Hematopoietic multipotent progenitor cell treated with erythropoietin and hydrocortisone succinate and interleukin-3 and kit ligand, for 4 days (in vitro differentiated cells): ENCODE results near the gene ABLIM2.

ENCODE experiments used
- DNase-seq: peaks from one replicate; pipeline ENCODE4 v3.0.0-alpha.2; 2015

The ABLIM2 gene

DNA sequence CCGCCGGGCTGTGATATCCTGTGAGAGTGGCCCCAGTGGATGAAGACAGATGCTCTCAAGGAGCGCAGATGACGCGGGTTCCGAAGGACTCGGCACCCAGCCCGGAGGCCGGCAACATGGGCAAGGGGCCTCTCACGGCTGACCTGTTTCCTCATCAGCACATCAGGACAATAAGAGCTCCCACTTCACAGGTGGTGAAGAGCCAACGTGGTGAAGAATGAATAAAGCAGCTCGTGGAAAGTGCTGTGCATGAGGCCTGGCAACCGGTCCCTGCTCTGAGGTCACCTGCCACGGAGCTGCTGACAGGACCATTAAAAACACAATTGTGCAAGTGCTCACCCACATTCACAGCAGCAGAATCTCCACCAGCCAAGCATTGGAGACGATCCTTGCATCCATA, 22.9 kb downstream of the ABLIM2 start:
- no peak for DNase-seq

DNA sequence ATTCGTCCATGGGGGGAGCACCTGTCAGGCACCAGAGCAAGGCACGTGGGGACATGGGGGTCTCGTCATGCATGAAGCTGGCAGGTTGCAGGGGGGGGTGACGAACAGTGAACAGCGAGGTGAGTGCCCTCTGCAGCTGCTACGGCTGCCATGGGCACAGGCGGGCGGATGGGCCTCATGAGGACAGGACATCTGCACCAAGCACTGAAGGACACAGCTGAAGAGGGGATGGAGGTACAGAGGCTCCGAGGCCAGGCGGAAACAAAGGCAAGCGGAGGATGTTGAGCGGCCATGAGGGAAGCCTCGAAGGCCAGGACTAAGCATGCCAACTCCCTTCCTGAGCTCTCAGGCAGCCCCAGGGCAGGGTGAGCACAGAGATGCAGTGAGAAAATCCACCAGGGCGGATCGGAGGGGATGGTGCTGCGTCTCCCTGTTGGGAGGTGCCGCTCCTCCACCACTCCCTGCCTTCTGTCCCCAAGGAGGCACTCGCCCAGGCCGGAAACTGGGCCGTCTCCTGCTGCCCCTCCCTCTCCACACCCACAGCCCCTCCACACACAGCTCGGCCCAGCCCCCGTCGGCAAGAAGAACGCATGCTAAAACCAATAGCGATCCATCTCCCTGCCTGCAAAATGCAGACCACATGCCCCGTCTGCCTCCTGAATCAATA, 24.6 kb downstream of the ABLIM2 start:
- DNase-seq = no peak

DNA sequence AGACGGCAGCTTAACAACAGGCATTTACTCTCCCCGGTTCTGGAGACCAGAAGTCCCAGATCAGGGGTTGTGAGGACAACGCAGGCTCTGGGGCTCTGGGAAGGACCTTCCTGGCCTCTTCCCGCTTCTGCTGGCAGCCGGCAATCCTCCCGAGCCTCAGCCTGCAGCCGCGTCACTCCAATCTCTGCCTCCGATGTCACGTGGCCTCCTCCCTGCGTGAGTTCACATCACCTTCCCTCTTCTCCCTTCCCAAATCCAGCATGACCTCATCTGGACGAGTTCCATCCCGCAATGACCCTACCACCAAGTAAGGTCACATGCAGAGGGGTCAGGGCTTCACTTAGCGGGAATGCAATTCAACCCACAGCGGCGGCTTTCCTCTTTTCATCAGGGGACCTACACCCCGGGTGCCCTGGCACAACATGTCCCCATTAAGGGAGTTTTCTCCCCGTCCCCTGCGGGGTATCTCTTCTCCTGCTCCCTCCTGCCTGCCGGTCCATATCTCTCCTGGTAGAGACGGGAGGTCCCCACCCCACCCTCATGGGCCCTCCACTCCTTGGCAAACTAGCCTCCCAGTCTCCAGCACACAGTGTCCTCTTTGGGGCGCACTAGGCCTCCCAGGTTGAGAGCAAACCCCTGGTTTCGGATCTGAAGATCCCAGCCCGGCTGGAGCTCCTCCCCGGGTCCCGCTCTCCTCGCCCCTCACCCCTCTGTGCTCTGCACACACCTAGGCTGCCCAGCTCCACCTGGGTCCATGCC, 25.5 kb downstream of the ABLIM2 start:
- DNase-seq = no peak

DNA sequence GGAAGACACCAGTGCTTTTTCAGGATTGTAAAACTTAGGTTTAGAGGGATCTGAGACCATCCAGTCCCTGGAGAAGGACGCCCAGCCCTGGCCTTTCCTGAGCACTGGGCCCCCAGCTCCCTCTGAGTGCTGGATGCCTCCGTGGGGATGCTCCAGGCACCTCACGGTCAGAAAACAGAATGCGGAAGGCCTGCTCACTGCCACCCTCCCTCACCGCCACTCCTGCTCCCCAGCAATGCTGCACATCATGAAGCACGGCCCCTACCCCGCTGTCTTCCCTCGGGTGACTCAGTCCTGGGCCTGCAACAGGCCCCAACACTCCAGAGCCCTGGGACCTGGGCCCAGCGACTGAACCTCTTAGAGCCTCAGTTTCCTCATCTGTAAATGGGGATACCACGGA, 26.2 kb downstream of the ABLIM2 start:
- DNase-seq = no peak

DNA sequence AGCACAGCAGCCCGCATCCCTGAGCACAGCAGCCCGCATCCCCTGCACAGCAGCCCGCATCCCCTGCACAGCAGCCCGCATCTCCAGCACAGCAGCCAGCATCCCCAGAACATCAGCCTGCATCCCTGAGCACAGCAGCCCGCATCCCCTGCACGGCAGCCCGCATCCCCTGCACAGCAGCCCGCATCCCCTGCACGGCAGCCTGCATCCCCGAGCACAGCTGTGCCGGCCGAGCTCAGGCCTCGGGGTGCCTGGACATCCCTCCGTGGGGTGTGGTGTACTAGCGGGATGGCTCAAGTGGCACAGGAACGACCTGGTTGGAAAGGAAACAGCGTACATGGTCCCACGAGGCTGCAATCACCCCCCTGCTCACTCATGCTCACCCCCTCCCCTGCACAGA, 26.8 kb downstream of the ABLIM2 start:
- DNase-seq = no peak

DNA sequence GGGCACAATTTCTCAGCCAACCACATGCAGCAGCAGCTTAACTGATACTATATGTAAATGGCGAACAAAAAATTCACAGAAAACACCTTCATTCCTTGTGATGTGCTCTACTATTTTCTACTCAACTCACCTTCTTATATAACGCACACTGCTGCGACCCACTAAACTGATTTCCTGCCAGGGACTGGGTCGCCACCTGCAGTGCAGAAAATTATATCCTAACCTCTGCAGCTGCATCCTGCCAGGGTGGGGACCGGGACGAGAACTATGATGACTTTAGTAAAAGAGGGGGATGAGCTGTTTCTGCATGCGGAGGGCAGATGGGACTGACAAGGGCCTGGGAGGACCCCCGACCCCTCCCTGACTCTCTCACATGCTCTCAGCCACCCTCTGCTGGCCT, 27.4 kb downstream of the ABLIM2 start:
- DNase-seq = no peak

DNA sequence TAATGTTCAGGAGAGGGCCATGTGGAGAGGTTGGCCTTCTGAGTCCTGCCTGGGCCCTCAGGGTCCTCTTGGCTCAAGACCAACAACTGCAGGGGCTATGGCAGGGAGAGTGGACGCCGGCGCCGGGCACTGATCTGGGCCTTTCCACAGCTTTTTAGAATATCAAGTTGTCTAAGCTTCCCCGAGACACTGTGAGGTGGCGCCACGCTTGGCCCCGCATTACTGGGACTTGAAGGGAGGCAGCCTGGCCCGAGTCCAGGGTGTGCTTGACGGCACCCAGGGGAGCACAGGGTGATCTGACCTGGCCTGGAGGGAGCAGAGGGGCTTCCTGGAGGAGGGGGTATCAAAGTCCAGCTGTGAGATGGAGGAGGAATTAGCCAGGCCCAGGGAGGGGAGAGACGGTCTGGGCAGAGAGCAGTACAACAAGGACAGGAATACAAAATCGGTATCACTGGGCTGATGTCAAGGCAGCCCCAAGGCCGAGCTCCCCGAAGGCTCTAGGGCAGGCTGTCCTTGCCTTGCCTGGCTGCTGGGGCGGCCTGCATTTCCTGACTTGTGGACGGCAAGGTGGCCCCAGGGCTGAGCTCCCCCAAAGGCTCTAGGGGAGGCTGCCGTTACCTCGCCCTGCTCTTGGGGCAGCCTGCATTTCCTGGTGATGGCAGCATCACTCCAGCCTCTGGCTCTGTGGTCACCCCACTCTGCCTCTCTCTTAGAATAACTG, 28.1 kb downstream of the ABLIM2 start:
- no peak for DNase-seq

DNA sequence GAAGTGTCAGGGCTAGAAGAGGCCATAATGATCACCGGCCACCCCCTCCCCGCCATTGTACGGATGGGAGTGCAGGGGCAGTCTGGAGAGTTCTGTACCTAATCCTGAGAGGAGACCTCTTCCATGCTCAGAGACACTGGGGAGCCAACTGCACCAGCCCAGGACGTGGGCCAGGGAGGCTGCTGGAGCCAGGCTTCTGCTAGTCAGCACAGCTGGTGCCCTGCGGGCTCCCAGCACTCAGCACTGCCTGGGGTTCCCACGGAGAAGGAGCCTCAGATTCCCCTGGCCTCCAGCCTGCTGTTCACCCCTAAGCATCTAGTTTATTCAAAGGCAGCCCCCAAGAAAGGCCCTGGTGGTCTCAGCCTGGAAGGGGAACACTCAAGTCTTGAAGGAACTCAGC, 28.8 kb downstream of the ABLIM2 start:
- DNase-seq = no peak

DNA sequence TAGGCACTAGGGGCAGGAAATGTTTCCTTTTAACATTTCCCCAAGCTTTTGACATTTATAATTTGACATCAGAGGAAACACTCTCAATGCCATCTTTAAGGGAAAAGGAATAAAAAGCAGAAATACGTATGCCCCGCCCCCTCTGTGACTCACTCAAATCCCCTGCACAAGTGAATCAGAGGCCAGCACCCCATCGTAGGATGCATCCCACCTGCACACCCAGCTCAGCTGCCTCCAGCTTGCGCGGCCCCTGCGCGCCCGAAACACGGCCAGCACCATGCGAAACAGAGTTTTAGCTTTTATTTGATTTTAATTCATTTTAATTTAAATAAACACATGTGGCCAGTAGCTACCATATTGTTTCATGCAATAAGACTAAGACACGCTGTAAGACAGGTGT, 29.5 kb downstream of the ABLIM2 start:
- DNase-seq = no peak

DNA sequence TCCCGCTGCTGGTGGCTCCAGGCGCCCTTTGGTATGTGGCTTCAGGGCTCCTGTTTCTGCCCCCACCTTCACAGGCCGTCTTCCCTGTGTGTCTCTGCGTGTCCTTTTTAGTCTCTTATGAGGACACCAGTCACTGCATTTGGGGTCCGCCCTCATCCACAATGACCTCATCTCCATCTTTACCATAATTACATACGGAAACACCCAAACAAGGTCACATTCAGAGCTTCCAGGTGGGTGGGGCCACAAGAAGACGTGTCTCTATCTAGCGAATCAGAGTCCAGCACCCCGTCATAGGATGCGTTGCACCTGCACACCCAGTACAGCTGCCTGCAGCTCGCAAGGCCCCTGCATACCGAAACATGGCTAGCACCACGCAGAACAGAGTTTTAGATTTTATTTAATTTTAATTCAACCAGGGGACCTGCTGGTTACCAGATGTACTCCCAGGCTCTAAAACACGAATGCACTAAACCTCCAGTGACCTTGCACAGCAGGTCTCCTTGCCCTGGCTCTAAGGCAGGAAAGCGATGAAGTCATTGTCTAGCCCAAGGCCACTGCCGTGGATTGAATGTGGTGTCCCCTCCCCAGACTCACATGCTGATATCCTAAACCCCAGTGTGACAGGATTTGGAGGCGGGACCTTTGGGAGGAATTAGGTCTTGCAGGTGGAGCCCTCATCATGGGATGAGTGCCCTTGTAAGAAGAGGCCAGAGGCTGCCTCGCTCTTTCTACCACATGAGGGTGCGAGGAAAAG, 30.3 kb downstream of the ABLIM2 start:
- no peak for DNase-seq

DNA sequence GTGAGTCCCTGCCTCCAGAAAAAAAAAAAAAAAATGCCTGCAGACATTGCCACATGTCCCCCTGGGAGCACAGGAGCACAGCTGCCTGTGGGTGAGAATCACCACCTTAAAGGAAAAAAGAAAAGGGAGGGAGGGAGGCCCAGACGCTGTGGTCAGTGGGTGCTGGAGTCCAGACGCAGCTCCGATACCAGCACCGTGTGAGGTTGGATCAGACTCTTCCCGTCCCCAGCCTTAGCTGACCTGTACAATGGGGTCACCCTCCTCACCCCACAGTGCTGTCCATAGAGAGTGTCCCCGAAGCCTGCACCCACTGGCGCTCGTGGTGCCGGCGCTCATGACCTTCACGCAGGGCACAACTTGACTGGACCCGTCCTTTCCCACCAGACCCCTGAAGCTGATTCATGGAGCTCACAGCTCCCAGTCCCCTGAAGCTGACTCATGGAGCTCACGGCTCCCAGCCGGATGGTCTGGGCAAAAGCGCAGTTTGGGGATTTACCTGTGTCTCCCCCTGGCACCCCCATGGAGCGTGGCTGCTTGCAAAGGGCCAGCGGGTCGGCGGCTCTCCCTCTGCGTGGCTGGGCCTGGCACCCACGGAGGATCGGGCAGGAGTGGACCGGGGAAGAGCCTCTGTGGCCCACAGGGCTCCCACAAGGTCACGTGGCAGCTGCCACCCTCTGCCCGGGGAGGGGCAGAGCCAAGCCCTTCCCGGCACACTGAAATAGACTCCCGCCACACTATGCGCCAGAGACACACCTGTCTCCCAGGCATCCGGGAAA, 31.4 kb downstream of the ABLIM2 start:
- no peak for DNase-seq

DNA sequence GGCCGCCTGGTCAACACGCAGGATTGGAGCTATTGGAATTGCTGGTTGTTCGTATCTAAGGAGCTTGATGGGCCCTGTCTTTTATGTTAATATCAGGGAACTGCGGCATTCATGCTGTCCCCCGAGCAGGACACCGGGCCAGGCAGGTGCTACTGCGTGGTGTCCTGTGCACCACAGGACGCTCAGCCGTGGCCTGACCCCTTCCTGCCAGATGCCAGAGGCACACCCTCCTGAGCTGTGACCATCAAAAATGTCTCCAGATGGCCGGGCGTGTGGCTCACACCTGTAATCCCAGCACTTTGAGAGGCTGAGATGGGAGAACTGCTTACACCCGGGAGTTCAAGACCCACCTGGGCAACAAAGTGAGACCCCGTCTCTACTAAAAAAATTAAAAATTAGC, 32.1 kb downstream of the ABLIM2 start:
- DNase-seq = no peak

DNA sequence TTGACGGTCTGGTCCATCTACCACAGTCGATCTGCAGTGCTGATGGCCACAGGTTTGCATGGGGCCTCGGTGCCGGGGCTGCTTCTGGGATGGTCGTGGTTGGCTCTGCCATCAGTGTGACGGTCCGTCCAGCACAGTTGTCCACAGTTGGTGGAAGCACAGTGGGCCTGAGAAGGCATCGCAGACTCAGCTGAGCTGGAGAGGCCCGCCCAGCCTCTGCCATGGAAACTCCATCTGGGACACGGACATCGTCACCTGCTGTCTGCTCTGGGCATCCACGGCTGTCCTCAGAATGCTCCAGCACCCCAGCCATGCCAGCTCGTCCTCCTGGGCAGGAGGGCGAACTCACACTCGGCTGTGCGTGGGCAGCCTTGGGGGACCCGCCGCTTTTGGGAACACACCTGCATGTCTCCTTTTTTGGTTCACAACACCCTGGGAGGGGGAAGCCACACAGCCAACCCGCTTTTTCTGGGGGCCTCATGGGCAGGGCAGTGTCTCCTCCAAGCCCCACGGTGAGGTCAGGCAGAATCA, 33.0 kb downstream of the ABLIM2 start:
- DNase-seq = no peak

DNA sequence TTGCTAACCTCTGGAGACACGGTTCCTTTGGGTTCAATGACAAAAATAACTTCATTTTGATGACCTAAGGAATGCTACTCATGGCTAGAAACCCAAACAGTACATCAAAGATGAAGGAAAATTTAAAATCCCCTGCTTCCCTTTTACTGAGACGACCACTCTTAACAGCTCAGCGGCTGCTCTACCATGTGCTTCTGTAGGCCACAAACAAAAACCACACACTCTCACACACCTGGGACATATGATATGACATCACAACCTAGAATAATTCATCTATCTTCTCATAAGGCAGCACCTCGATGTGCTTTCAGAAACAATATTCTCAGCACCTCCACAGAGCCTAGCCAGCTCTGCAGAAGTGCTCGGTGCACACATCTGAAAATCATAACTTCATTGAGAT, 34.7 kb downstream of the ABLIM2 start:
- DNase-seq = no peak

DNA sequence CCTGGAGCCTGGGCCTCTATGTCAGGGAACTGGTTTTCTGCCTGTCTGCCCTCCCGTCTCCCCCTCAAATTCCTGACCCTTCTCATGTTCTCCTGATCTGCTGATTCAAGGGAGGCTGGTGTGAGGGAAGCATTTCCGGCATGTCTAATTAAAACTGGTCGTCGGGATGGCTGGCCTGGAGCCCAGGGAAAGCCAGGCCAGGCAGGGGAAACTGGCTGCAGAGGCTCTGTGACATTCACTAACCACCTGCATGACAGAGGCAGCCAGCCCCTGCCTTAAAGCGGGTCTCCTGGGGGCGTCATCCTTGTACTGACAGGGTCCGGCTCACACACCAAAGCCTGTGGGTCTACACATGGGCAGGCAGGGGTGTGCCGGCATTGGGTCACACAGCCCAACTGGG, 35.2 kb downstream of the ABLIM2 start:
- DNase-seq = no peak

DNA sequence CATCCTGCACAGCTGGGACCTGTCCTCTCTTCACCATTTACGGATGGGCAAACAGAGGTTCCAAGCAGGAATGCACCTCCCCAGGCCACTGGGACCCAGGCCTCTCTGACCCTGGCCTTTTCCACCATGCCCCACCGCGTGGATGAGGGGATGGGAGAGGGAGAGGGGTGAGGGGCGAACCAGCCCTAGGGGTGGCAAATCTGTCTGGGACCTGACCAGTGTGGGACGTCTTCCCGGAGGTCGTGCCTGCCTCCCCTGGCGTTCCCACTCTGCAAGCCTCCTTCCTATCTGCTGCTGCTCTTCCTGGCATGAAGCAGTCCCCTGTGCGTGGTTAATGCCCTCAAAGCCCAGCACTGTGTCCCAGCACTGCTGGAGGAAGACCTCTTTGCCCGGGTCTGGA, 35.9 kb downstream of the ABLIM2 start:
- no peak for DNase-seq

DNA sequence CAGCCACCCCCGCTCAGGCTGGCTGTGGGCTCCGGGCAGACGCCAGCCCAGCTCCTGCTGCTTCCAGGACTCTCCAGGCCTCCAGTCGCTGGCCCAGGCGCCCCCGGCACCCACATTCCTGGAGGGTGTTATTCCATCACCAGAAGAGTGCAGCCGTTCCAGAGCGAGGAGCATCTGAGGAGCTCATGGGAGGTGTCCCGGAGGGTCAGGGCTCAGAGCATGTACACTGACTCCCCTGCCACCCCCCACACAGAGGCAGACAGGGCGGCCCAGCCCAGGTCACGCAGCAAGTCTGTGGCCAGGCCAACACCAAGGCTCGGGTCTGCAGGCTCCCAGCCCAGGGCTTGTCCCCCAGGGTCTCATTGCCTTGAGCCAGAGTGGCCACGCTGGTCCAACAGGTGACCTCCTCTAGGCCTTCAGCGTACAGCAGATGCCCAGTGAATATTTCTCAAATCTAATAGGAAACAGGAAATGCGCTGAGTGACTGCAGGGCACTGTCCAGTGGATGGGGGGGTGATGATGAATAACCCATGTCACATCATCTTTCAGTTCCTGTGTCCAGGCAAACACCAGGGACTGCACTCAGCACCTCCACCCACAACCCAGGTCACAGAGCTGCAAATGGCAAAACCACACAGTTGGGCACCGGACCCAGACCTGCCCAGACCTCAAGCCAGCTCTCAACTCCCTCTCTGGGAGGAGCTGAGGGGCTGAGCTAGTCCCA, 37.2 kb downstream of the ABLIM2 start:
- DNase-seq = no peak

DNA sequence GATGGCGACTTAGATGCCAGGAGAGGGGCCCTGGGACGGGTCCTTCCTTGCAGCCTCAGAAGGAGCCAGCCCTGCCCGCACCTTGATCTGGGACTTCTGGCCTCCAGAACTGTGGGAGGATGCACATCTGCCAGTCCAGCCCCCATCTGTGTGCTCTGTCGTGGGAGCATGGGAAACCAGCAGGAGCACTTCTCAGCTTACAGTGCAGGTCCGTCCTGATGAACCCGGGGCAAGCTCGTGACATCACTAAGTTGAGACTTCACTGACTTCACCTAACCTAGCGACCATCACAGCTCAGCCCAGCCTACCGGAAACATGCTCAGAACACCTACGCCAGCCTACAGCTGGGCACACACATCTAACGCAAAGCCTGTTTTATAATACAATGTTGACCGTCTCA, 38.1 kb downstream of the ABLIM2 start:
- no peak for DNase-seq

DNA sequence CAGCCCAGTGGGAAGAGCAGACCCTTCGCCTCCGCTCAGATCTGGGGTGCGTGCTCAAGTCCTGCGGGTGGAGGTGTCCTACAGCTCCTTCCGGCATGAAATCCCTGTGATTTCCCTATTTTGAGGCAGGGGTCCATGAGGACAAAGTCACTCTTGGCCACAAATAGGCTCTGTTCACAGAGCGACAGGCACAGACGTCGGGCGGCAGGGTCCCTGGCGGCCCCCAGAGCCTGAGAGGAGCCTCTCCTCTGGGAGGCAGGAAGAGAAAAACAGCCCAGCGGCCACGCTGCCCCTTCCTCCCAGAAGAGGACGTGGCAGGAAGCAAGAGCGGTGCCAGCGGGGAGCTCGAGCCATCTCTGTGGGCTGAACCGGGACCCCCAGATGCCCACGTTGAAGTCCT, 38.7 kb downstream of the ABLIM2 start:
- DNase-seq = no peak

DNA sequence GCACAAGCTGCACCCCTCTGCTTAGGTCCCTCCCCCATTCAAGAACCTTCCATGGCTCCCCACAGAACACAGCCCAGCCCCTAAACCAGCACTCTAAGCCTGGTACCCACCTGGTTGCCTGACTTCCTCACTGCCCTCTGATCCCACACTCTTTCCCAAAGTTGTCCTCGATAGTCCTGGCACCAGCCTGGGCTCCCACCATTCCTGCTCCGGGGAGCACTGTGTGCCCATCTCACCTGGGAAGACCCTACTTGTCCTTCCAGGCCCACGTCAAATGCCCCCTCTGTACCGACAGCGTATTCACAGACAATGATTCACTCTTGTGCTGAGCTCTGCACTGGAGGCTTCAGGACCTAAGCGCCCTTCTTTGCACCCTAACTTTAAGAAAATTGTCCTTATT, 40.1 kb downstream of the ABLIM2 start:
- no peak for DNase-seq

DNA sequence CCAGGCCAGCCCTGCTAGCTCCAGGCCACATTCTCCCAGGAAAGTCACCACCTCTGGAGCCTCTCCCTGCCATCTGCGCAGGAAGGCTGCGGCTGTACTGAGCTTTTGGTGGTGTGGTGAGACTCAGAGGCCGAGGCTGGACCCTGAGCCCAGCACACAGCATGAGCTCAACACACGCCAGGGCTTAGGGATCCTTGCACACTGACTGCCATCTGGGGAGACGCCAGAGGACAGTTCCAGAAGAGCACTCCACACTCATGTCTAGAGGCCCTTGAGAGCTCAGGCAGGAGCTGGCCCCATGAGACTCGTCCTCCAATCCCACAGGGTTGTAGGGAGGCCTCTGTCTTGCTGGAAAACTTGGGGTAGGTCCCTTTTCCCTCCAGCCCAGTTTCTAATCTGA, 40.6 kb downstream of the ABLIM2 start:
- DNase-seq = no peak

DNA sequence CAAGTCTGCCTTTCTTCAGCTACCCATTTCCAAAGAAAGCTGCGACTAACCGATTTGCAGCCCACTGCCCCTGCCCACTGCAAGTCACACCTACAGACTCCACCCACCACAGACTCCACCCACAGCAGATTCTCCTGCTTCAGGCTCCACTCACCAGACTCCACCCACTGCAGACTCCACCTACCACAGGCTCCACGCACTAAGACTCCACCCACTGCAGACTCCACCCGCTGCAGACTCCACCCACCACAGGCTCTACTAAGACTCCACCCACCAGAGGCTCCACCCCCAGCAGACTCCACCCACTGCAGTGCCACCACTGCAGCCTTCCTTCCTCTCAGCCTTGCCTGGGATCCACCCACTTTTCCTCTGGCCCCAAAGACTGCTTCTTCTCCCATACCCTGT, 41.3 kb downstream of the ABLIM2 start:
- peak; percentile 71 for DNase-seq
